Activated CD8-positive, alpha-beta memory T cell treated with anti-CD3 and anti-CD28 coated beads, Interleukin-2, amount 10 ng/mL, durations not matched to agents 7 days and 5 days (primary cell): ENCODE measurements around the gene LRP1B. TPM values are rescaled to one million over a fixed set of nuclear protein-coding genes. Genes with fewer than 3 reads are reported as not detected.
"Not testable (repeated sequence)": the region's sequence is repeated elsewhere in the genome, so short reads cannot be mapped to it uniquely, and the experiment has no call there.

Experiments
- ATAC-seq: fragments of 150-1000 bp; cut with Tn5 transposase; one replicate; pipeline ENCODE4 v1.10.0; 2021; ENCODE audit warnings: moderate library complexity
- CTCF ChIA-PET: fragments of 350-600 bp; sonication (Branson Sonifier 250); formaldehyde crosslinking; loops from one replicate; lab custom pipeline; 2021; ENCODE audit warnings: antibody characterized with exemption; lab: Charles Lee
- DNase-seq: peaks from one replicate; pipeline ENCODE4 v3.0.0-alpha.2; 2020
- H3K27ac Mint-ChIP-seq: one replicate; pipeline ENCODE4 v1.8.0; 2021; ENCODE audit warnings: mild to moderate bottlenecking, mixed read lengths
- H3K27me3 Mint-ChIP-seq: one replicate; pipeline ENCODE4 v1.8.0; 2021; ENCODE audit warnings: mixed read lengths
- H3K36me3 Mint-ChIP-seq: one replicate; pipeline ENCODE4 v1.8.0; 2021; ENCODE audit warnings: mild to moderate bottlenecking, mixed read lengths
- H3K4me1 Mint-ChIP-seq: one replicate; pipeline ENCODE4 v1.8.0; 2021; ENCODE audit warnings: mixed read lengths
- H3K4me3 Mint-ChIP-seq: one replicate; pipeline ENCODE4 v1.8.0; 2021; ENCODE audit warnings: mild to moderate bottlenecking, moderate library complexity, mixed read lengths
- H3K9me3 Mint-ChIP-seq: one replicate; pipeline ENCODE4 v1.8.0; 2022; ENCODE audit warnings: low read depth, mixed read lengths
- total RNA-seq, 2 experiments: library from RNA; stranded (reverse); gene quantifications; one replicate each; pipeline ENCODE4 v1.2.3, GENCODE V29; 2021

The LRP1B gene
- total RNA-seq, 2 experiments from 2014 or later, result not detected

GRCh38 chr2:141856215-141856919 lies 274.4 kb downstream of the LRP1B start:
- CTCF ChIA-PET, result no interaction called here
- no peaks in the 10 kb centered on the region for H3K27me3 Mint-ChIP-seq
- no peak overlapping the region for H3K27ac Mint-ChIP-seq
- H3K36me3 Mint-ChIP-seq, result no peaks in the 10 kb centered on the region
- DNase-seq, result no peak
- H3K4me3 Mint-ChIP-seq, result no peak overlapping the region
- H3K4me1 Mint-ChIP-seq, result no peaks in the 10 kb centered on the region
- no peak for ATAC-seq
- H3K9me3 Mint-ChIP-seq, result peaks cover 10% of the 10 kb centered on the region

- no peak for ATAC-seq
- Mint-ChIP-seq H3K27ac (no peak overlapping the region), H3K4me1 (no peaks in the 10 kb centered on the region), H3K36me3 (no peaks in the 10 kb centered on the region), H3K27me3 (no peaks in the 10 kb centered on the region), H3K9me3 (peaks cover 2% of the 10 kb centered on the region), H3K4me3 (no peak overlapping the region)
- no peak for DNase-seq
- CTCF ChIA-PET, result no interaction called here
Measured at GRCh38 chr2:141848191-141848590, 282.6 kb downstream of the LRP1B start.

DNA sequence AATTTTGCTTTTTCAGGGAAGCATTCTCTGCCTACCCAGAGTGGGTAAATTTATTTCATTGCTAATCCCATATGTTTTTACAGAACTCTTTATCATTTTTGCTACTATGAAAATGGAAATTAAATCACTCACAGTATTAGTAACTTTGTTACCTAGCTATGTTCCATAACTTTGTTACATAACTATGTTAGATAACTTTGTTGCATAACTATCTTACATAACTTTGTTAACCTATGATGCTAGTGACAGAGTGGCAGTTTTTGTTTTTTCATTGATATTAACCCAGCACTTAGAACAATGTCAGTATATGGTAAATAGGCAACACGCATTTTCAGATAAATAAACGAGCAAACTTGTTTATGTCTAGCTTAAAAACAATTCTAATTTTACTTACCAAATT lies 286.6 kb downstream of the LRP1B start:
- Mint-ChIP-seq H3K4me1 (no peaks in the 10 kb centered on the region), H3K27me3 (no peaks in the 10 kb centered on the region), H3K36me3 (no peaks in the 10 kb centered on the region), H3K4me3 (no peak overlapping the region), H3K27ac (no peak overlapping the region), H3K9me3 (peaks cover 5% of the 10 kb centered on the region)
- CTCF ChIA-PET, result no interaction called here
- DNase-seq (no peak), ATAC-seq (no peak)

GRCh38 chr2:141835103-141835502 lies 295.7 kb downstream of the LRP1B start:
- no peak overlapping the region for H3K4me3 Mint-ChIP-seq
- peaks cover 11% of the 10 kb centered on the region for H3K9me3 Mint-ChIP-seq
- DNase-seq (no peak), ATAC-seq (no peak)
- no peaks in the 10 kb centered on the region for H3K4me1 Mint-ChIP-seq
- no peaks in the 10 kb centered on the region for H3K27me3 Mint-ChIP-seq
- CTCF ChIA-PET, result no interaction called here
- no peaks in the 10 kb centered on the region for H3K36me3 Mint-ChIP-seq
- H3K27ac Mint-ChIP-seq, result no peak overlapping the region

DNA sequence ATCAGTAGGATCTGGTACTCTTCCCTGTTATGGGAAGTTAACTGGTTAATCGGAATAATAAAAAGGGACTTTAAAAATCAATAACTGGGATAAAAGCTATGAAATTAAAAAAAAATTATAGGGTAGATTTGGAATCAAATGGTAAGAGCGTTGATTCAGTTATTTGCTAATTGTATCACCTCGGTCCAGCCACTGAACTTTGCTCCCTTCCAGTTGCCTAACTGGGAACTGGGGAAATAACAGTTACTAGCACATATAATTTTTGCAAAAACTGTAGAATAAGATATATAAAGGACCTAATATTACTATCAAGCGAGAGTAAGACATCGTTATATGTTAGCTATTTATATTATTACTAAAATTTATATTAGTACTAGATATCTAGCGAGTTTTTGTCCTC lies 302.1 kb downstream of the LRP1B start:
- Mint-ChIP-seq H3K9me3 (peaks cover 10% of the 10 kb centered on the region), H3K36me3 (no peaks in the 10 kb centered on the region), H3K27me3 (no peaks in the 10 kb centered on the region), H3K4me1 (no peaks in the 10 kb centered on the region), H3K27ac (no peak overlapping the region), H3K4me3 (no peak overlapping the region)
- ATAC-seq (no peak), DNase-seq (no peak)
- CTCF ChIA-PET, result no interaction called here

DNA sequence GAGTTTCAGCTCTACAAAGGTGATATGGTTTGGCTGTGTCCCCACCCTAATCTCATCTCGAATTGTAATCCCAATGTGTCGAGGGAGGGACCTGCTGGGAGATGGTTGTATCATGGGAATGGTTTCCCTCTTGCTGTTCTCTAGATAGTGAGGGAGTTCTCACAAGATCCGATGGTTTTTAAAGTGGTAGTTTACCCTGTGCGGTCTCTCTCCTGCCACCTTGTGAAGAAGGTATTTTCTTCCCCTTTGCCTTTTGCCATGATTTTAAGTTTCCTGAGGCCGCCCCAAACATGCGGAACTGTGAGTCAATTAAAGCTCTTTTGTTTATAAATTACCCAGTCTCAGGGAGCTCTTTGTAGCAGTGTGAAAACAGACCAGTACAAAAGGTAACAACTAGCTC lies 306.0 kb downstream of the LRP1B start:
- H3K9me3 Mint-ChIP-seq, result peaks cover 10% of the 10 kb centered on the region
- no peak for DNase-seq
- H3K36me3 Mint-ChIP-seq, result no peaks in the 10 kb centered on the region
- no peaks in the 10 kb centered on the region for H3K27me3 Mint-ChIP-seq
- H3K4me3 Mint-ChIP-seq, result no peak overlapping the region
- ATAC-seq, result no peak
- H3K4me1 Mint-ChIP-seq, result no peaks in the 10 kb centered on the region
- H3K27ac Mint-ChIP-seq, result no peak overlapping the region
- CTCF ChIA-PET, result interaction anchor here (1.7 kb wide), 1 partner anchor 9 kb away, joined by 3 read pairs; no protein-coding TSS in a partner anchor

GRCh38 chr2:141820893-141821292 lies 309.9 kb downstream of the LRP1B start:
- H3K27me3 Mint-ChIP-seq, result no peaks in the 10 kb centered on the region
- DNase-seq, result no peak
- no peak overlapping the region for H3K4me3 Mint-ChIP-seq
- H3K36me3 Mint-ChIP-seq, result no peaks in the 10 kb centered on the region
- CTCF ChIA-PET, result no interaction called here
- peaks cover 16% of the 10 kb centered on the region for H3K9me3 Mint-ChIP-seq
- no peaks in the 10 kb centered on the region for H3K4me1 Mint-ChIP-seq
- no peak for ATAC-seq
- no peak overlapping the region for H3K27ac Mint-ChIP-seq

DNA sequence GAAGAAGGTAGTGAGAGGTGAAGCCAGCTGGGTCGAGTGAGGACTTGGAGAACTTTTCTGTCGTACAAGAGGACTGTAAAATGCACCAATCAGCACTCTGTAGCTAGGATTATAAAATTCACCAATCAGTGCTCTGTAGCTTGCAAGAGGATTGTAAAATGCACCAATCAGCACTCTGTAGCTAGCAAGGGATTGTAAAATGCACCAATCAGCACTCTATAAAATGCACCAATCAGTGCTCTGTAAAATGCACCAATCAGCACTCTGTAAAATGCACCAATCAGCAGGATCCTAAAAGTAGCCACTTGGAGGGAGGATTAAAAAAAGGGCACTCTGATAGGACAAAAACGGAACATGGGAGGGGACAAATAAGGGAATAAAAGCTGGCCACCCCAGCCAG lies 315.5 kb downstream of the LRP1B start:
- H3K27me3 Mint-ChIP-seq, DNase-seq, ATAC-seq, H3K4me1 Mint-ChIP-seq, H3K36me3 Mint-ChIP-seq, H3K4me3 Mint-ChIP-seq, H3K27ac Mint-ChIP-seq: not testable (repeated sequence)
- CTCF ChIA-PET, result interaction anchor here (1.3 kb wide), 1 partner anchor 10 kb away, joined by 3 read pairs; no protein-coding TSS in a partner anchor
- peaks cover 20% of the 10 kb centered on the region for H3K9me3 Mint-ChIP-seq

DNA sequence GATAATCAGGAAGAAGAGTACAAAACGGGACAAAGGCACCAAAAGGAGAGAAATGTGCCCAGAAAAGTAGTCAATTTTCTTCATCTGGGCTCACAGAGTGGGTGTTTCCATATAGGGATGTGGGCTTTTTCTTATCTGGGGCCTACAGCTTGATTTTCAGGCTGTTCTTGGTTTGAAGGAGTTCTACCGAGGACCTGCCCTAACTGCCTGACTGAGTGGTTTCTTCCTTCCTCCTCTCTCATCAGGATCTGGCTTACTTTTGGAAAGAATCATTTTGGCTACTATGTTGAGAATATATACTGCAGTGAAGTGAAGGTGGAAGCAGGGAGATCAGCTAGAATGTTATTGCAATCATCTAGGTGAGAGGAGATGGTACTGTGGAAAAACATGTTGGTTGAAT lies 316.7 kb downstream of the LRP1B start:
- peaks cover 22% of the 10 kb centered on the region for H3K9me3 Mint-ChIP-seq
- CTCF ChIA-PET, result no interaction called here
- H3K27me3 Mint-ChIP-seq, result no peaks in the 10 kb centered on the region
- ATAC-seq (no peak), DNase-seq (no peak)
- H3K36me3 Mint-ChIP-seq, result no peaks in the 10 kb centered on the region
- no peak overlapping the region for H3K4me3 Mint-ChIP-seq
- H3K27ac Mint-ChIP-seq, result no peak overlapping the region
- H3K4me1 Mint-ChIP-seq, result no peaks in the 10 kb centered on the region

- Mint-ChIP-seq H3K4me1 (no peaks in the 10 kb centered on the region), H3K9me3 (peaks cover 21% of the 10 kb centered on the region), H3K27me3 (no peaks in the 10 kb centered on the region), H3K27ac (no peak overlapping the region), H3K36me3 (no peaks in the 10 kb centered on the region), H3K4me3 (no peak overlapping the region)
- CTCF ChIA-PET, result no interaction called here
- ATAC-seq, result no peak
- no peak for DNase-seq
Measured at GRCh38 chr2:141810148-141810547, 320.7 kb downstream of the LRP1B start.

- Mint-ChIP-seq H3K36me3 (no peaks in the 10 kb centered on the region), H3K4me1 (no peaks in the 10 kb centered on the region), H3K9me3 (peaks cover 7% of the 10 kb centered on the region), H3K27me3 (no peaks in the 10 kb centered on the region), H3K27ac (no peak overlapping the region), H3K4me3 (no peak overlapping the region)
- ATAC-seq (no peak), DNase-seq (no peak)
- CTCF ChIA-PET, result no interaction called here
Measured at GRCh38 chr2:141806090-141806489, 324.7 kb downstream of the LRP1B start.

- Mint-ChIP-seq H3K27me3 (no peaks in the 10 kb centered on the region), H3K4me3 (no peak overlapping the region), H3K36me3 (no peaks in the 10 kb centered on the region), H3K9me3 (peaks cover 7% of the 10 kb centered on the region), H3K4me1 (no peaks in the 10 kb centered on the region), H3K27ac (no peak overlapping the region)
- DNase-seq, result no peak
- CTCF ChIA-PET, result no interaction called here
- no peak for ATAC-seq
Measured at GRCh38 chr2:141805302-141805701, 325.5 kb downstream of the LRP1B start.

- Mint-ChIP-seq H3K27me3 (no peaks in the 10 kb centered on the region), H3K4me3 (no peak overlapping the region), H3K27ac (no peak overlapping the region), H3K4me1 (no peaks in the 10 kb centered on the region), H3K36me3 (no peaks in the 10 kb centered on the region), H3K9me3 (peaks cover 5% of the 10 kb centered on the region)
- DNase-seq, result no peak
- no peak for ATAC-seq
- CTCF ChIA-PET, result no interaction called here
Measured at GRCh38 chr2:141796449-141796848, 334.4 kb downstream of the LRP1B start.

DNA sequence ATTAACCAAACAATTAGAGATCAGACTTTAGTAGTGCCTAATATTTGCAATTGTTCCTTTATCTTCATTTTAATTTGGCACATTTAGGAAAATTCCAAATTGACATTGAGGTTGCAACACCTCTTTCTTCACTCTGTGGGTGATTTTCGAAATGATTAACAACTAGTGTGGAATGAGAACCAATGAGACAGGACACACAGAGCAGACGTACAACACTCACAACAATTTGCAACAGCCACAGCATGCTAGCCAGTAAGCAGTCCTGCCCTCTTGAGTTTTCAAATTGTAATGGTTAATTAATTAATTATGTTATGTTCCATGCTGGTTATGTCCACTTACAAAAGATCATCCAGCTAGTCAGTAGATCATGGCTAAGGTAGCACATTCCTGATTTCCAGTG lies 339.3 kb downstream of the LRP1B start:
- Mint-ChIP-seq H3K27me3 (no peaks in the 10 kb centered on the region), H3K9me3 (peaks cover 4% of the 10 kb centered on the region), H3K27ac (no peak overlapping the region), H3K4me3 (no peak overlapping the region), H3K4me1 (no peaks in the 10 kb centered on the region), H3K36me3 (no peaks in the 10 kb centered on the region)
- ATAC-seq (no peak), DNase-seq (no peak)
- CTCF ChIA-PET, result no interaction called here
